GM18511 (cell line): ENCODE data around the gene GYPB.
"Not testable (repeated sequence)": the region's sequence is repeated elsewhere in the genome, so short reads cannot be mapped to it uniquely, and the experiment has no call there.

Experiments
- ATAC-seq: cut with Tn5 transposase; IDR thresholded peaks from one replicate; pipeline ENCODE4 v1.9.1; 2021; ENCODE audit warnings: mild to moderate bottlenecking, moderate library complexity; ENCODE audit not compliant: unreplicated experiment

Gene GYPB

GRCh38 chr4:144016057-144016605, 3.0 kb downstream of the GYPB start:
- not testable (repeated sequence) for ATAC-seq

- ATAC-seq, result no peak
Measured at GRCh38 chr4:144014808-144015207, 4.4 kb downstream of the GYPB start.

- ATAC-seq, result not testable (repeated sequence)
Measured at GRCh38 chr4:144008602-144009001, 10.6 kb downstream of the GYPB start.

GRCh38 chr4:144007960-144008359, 11.2 kb downstream of the GYPB start:
- ATAC-seq, result not testable (repeated sequence)

GRCh38 chr4:144006200-144006803, 12.9 kb downstream of the GYPB start:
- not testable (repeated sequence) for ATAC-seq

GRCh38 chr4:144005558-144005953, 13.6 kb downstream of the GYPB start:
- not testable (repeated sequence) for ATAC-seq

- ATAC-seq, result not testable (repeated sequence)
Measured at GRCh38 chr4:144004868-144005557, 14.2 kb downstream of the GYPB start.

- not testable (repeated sequence) for ATAC-seq
Measured at GRCh38 chr4:144003890-144004265, 15.3 kb downstream of the GYPB start.

- ATAC-seq, result not testable (repeated sequence)
Measured at GRCh38 chr4:144003205-144003889, 15.8 kb downstream of the GYPB start.

- ATAC-seq, result not testable (repeated sequence)
Measured at GRCh38 chr4:144000331-144000995, 18.7 kb downstream of the GYPB start.

- ATAC-seq, result peak; percentile 56
Measured at GRCh38 chr4:143996193-143996592, 23.0 kb downstream of the GYPB start.

GRCh38 chr4:143991761-143992160, 27.4 kb downstream of the GYPB start:
- ATAC-seq, result not testable (repeated sequence)

GRCh38 chr4:143990717-143991116, 28.5 kb downstream of the GYPB start:
- ATAC-seq, result not testable (repeated sequence)

- no peak for ATAC-seq
Measured at GRCh38 chr4:143986180-143986579, 33.0 kb downstream of the GYPB start.

- not testable (repeated sequence) for ATAC-seq
Measured at GRCh38 chr4:143980776-143981175, 38.4 kb downstream of the GYPB start.

- not testable (repeated sequence) for ATAC-seq
Measured at GRCh38 chr4:143975527-143975926, 43.7 kb downstream of the GYPB start.

GRCh38 chr4:143974021-143974420, 45.2 kb downstream of the GYPB start:
- ATAC-seq, result not testable (repeated sequence)

- ATAC-seq, result no peak
Measured at GRCh38 chr4:143961075-143961474, 58.1 kb downstream of the GYPB start.

- ATAC-seq, result not testable (repeated sequence)
Measured at GRCh38 chr4:143955306-143955705, 63.9 kb downstream of the GYPB start.

- not testable (repeated sequence) for ATAC-seq
Measured at GRCh38 chr4:143951458-143951972, 67.7 kb downstream of the GYPB start.

- not testable (repeated sequence) for ATAC-seq
Measured at GRCh38 chr4:143950967-143951366, 68.2 kb downstream of the GYPB start.
